ENCODE measurements around the gene DNASE1L1. TPM values are rescaled to one million over a fixed set of nuclear protein-coding genes. Genes with fewer than 3 reads are reported as not detected.
A peak's percentile ranks its signal among the peaks of the same experiment; 100 is the strongest.

Gene DNASE1L1
- polyA plus RNA-seq, 6 donors from 2014 or later: 9.5 to 23.1 (median 14.3) TPM

DNA sequence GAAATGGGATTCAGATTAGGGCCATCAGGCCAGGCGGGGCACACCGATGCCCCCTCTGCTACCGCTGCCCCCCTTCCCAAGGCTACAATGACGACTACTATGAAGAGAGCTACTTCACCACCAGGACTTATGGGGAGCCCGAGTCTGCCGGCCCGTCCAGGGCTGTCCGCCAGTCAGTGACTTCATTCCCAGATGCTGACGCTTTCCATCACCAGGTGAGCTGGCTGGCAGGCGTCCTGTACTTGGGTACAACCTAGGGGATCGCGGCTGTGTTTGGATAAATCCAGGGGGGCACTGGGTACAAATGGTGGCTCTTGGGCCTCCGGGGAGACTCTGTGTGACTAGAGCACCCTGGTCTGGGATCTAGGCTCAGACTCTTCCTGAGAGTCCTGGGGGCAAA, 28.9 kb downstream of the DNASE1L1 start:
- ATAC-seq (ENCODE audit: low read depth in 2 of 2): no peak
- DNase-seq: no peak
- H3K9me3 Mint-ChIP-seq: peaks cover 0 to 2% (median 0%) of the 10 kb centered on the region in 7 donors
- peaks cover 6 to 23% (median 20%) of the 10 kb centered on the region in 3 donors for H3K4me1 Mint-ChIP-seq
- H3K36me3 Mint-ChIP-seq: no peaks in the 10 kb centered on the region
- peak overlapping the region; percentile 71 to 92 (median 82) for H3K4me3 Mint-ChIP-seq
- no peaks in the 10 kb centered on the region for H3K27me3 Mint-ChIP-seq
- H3K27ac Mint-ChIP-seq: peak overlapping the region; percentile 85 to 96 (median 92)

- Mint-ChIP-seq H3K27ac (peak overlapping the region; percentile 85 to 96 (median 92)), H3K4me1 (peaks cover 6 to 21% (median 18%) of the 10 kb centered on the region in 3 donors), H3K36me3 (no peaks in the 10 kb centered on the region), H3K4me3 (peak overlapping the region; percentile 71 to 92 (median 82)), H3K9me3 (peaks cover 0 to 2% (median 0%) of the 10 kb centered on the region in 7 donors), H3K27me3 (no peaks in the 10 kb centered on the region)
- no peak for DNase-seq
- no peak for ATAC-seq (ENCODE audit: low read depth in 2 of 2)
Observed at GRCh38 chrX:154379569-154379951, 29.5 kb downstream of the DNASE1L1 start.

DNA sequence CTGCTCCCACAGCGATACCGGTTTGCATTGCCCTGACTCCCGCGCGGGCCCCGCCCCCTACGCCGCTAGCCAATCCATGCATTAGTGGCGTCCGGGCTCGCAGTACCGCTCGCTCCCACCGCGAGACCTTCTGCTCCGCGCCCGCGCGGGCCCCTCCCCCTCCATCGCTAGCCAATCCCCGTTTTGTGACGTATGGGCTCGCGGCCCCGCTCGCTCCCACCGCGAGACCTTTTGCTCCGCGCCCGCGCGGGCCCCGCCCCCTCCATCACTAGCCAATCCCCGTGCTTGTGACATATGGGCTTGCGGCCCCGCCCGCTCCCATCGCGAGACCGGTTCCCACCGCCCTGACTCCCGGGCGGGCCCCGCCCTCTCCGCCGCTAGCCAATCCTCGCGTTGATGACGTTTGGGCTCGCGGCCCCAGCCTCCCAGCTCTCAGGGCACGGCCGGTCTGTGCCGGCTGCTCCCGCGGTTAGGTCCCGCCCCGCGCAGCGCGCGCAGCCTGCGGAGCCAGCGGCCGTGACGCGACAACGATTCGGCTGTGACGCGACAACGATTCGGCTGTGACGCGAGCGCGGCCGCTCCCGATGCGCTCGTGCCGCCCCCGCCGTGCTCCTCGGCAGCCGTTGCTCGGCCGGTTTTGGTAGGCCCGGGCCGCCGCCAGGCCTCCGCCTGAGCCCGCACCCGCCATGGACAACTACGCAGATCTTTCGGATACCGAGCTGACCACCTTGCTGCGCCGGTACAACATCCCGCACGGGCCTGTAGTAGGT, 30.1 kb downstream of the DNASE1L1 start, which contains the start of gene EMD:
EMD (plus strand) TSS at position 497 of the 770 bp plus-strand sequence; CDS start at position 687, 190 bp downstream.
- Mint-ChIP-seq H3K4me1 (peaks cover 6 to 18% (median 15%) of the 10 kb centered on the region in 3 donors), H3K9me3 (peaks cover 0 to 2% (median 0%) of the 10 kb centered on the region in 7 donors), H3K36me3 (no peaks in the 10 kb centered on the region), H3K27ac (peak within 1 kb of the TSS; percentile 91 to 97 (median 94)), H3K27me3 (no peaks in the 10 kb centered on the region), H3K4me3 (peak within 1 kb of the TSS; percentile 71 to 92 (median 82))
- peak; percentile 74 for ATAC-seq (ENCODE audit: low read depth in 2 of 2)
- peak; percentile 95 for DNase-seq

DNA sequence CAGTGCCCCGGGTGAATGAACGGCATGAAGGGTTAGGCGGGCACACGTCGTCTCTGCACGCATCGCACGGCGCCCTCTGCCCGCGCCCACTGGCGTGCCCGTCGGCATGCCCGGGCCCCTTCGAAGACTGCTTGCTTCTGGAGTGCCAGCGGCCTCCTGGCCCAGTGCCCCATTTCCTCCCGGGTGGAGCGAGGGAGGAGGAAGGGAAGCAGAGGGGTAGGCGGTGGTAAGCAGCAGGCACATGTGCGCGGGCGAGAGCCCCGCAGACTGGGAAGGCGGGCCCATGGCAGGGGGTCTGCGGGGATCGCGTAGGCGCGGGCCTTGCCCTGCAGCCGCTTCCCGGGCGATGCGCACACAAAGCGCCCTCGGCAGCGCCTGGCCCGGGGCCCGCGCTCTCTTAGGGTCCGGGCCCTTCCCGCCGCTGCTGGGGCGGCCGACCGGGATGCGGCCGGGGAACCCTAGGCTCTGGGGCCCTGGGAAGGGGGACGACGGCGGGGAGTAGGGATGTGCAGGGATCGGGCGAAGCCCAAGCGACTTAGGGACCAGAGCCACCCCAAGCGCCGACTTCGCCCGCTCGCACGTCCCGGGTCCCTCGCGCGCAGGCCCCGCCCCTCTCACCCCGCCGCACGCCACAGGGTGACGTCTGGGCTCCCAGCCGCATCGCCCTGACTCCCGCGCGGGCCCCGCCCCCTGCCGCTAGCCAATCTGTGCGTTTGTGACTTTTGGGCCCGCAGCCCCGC, 30.8 kb downstream of the DNASE1L1 start:
- Mint-ChIP-seq H3K9me3 (peaks cover 0 to 2% (median 0%) of the 10 kb centered on the region in 7 donors), H3K36me3 (no peaks in the 10 kb centered on the region), H3K4me3 (peak overlapping the region; percentile 64 to 87 (median 78)), H3K27me3 (no peaks in the 10 kb centered on the region), H3K27ac (peak overlapping the region; percentile 75 to 97 (median 92)), H3K4me1 (peaks cover 6 to 23% (median 18%) of the 10 kb centered on the region in 3 donors)
- DNase-seq: peak; percentile 55
- peak; percentile 1 to 2 for ATAC-seq (ENCODE audit: low read depth in 2 of 2)

GRCh38 chrX:154376774-154377173, 32.3 kb downstream of the DNASE1L1 start:
- DNase-seq (no peak), ATAC-seq (ENCODE audit: low read depth in 2 of 2) (no peak)
- Mint-ChIP-seq H3K27ac (peak overlapping the region in 2 of 6 donors; percentile 2 to 91), H3K4me3 (peak overlapping the region in 2 of 8 donors; percentile 13 to 59), H3K27me3 (no peaks in the 10 kb centered on the region), H3K4me1 (peaks cover 6 to 25% (median 23%) of the 10 kb centered on the region in 3 donors), H3K9me3 (peaks cover 0 to 2% (median 0%) of the 10 kb centered on the region in 7 donors), H3K36me3 (no peaks in the 10 kb centered on the region)

GRCh38 chrX:154375156-154375504, 33.9 kb downstream of the DNASE1L1 start:
- H3K27ac Mint-ChIP-seq: peak overlapping the region in 2 of 6 donors; percentile 37 to 54
- peaks cover 6 to 15% (median 14%) of the 10 kb centered on the region in 3 donors for H3K4me1 Mint-ChIP-seq
- no peaks in the 10 kb centered on the region for H3K27me3 Mint-ChIP-seq

DNA sequence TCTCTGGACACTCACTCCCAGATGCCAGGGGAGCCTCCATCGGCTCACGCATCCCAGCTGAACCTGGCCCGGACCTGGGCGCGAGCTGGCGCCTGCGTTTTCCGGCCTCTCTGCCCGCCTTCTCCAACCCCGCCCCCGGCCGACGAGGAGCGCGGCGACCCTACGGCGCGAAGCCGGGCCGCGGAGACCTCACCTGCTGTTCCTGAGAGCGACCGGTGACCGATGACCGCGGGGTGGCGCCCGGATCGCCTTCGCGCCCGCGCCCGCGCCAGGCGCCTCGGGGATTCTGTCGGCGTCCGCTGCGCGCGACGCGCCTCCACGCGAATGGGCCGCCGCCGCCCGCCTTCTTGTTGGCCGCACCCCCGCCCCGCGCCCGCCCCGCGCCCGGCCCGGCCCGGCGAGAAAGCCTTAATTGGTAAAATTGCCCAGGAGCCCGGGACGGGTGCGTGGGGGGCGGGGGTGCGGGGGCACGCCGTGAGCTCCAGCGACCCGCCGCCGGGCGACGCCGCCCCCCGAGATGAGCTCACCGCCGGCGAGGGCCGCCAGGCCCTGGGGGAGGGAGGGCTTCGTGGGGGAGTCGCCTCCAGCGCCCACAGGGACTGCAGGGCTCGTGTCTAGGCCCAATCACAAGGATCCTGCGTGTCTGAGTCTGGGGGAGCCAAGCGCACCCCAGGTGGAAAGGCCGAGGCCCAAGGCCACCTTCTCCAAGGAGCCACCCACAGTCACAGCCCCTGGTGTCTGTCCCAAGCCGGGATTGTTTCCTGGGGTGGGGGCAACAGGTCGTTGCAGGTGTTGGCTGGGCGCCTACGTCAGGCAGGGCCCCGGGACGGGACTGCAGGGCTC, 34.5 kb downstream of the DNASE1L1 start, which contains the start of gene FLNA:
FLNA (minus strand) TSS at position 322 of the 843 bp plus-strand sequence. CDS start 3,389 bp downstream, outside the sequence.
- Mint-ChIP-seq H3K4me3 (peak within 1 kb of the TSS; percentile 35 to 86 (median 71)), H3K4me1 (peaks cover 0 to 17% (median 11%) of the 10 kb centered on the region in 3 donors), H3K9me3 (peaks cover 0 to 2% (median 0%) of the 10 kb centered on the region in 7 donors), H3K36me3 (no peaks in the 10 kb centered on the region), H3K27me3 (no peaks in the 10 kb centered on the region), H3K27ac (peak within 1 kb of the TSS in 2 of 6 donors; percentile 37 to 54)
- ATAC-seq (ENCODE audit: low read depth in 2 of 2) (no peak), DNase-seq (peak; percentile 28)

More at GRCh38 chrX:154375156-154375504, 33.9 kb downstream of the DNASE1L1 start:
- DNase-seq (no peak), ATAC-seq (ENCODE audit: low read depth in 2 of 2) (no peak)
- peak overlapping the region; percentile 10 to 62 (median 49) for H3K4me3 Mint-ChIP-seq
- H3K36me3 Mint-ChIP-seq: no peaks in the 10 kb centered on the region
- H3K9me3 Mint-ChIP-seq: peaks cover 0 to 2% (median 0%) of the 10 kb centered on the region in 7 donors

DNA sequence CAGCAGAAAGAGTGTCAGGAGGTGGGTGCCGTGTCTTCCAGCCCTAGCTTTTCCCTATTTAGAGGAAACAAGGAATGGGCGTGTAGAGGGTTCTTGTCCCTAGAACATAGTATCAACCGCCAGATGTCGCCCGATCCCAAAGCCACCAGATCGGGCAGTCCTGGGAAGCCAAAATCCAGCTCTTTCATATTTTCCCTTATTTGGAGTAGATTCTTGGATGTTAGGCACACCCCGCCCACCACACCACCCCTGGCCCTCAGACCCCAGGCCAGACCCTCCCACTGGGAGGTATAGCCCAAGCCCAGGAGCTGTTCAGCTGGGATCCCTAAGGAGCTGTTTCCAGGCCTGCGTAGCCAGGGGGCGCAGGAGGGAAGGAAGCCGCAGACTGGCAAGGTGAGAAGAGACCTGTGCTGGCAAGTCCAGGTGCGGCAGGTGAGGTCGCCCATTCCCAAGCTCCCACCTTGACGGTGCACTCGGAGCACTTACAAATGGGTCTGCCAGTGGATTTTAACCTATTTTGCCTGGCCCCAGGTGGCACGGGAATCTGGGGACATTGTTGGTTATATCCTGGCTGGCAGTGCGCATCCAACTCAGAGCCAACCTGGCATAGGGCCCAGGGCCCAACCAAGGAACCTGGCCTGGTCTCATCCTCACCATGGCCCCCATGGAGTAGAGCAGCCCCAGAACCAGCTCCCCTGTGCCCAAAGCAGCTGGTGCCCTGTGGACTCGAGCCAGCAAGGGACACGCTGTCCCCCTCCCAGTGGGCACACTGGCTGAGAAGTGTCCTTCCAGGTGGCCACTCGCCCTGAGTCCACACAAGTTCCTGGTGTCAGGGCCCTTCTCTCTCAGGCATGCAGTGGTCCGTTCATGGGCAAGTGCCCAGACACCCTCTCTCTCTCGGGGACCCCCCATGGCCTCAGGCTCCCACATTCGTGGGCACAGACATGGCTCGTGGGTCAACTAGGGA, 35.4 kb downstream of the DNASE1L1 start:
- Mint-ChIP-seq H3K9me3 (peaks cover 0 to 2% (median 0%) of the 10 kb centered on the region in 7 donors), H3K27me3 (no peaks in the 10 kb centered on the region), H3K4me3 (peak overlapping the region; percentile 35 to 86 (median 71)), H3K36me3 (no peaks in the 10 kb centered on the region), H3K4me1 (peaks cover 0 to 18% (median 11%) of the 10 kb centered on the region in 3 donors), H3K27ac (no peak overlapping the region)
- DNase-seq (no peak), ATAC-seq (ENCODE audit: low read depth in 2 of 2) (no peak)

GRCh38 chrX:154372612-154373022, 36.4 kb downstream of the DNASE1L1 start:
- no peak for ATAC-seq (ENCODE audit: low read depth in 2 of 2)
- H3K27me3 Mint-ChIP-seq: no peaks in the 10 kb centered on the region
- DNase-seq: no peak
- H3K9me3 Mint-ChIP-seq: peaks cover 0 to 2% (median 0%) of the 10 kb centered on the region in 7 donors
- peak overlapping the region in 2 of 6 donors; percentile 32 to 50 for H3K27ac Mint-ChIP-seq
- H3K4me1 Mint-ChIP-seq: peaks cover 5 to 21% (median 17%) of the 10 kb centered on the region in 3 donors
- H3K36me3 Mint-ChIP-seq: no peaks in the 10 kb centered on the region
- peak overlapping the region; percentile 44 to 85 (median 70) for H3K4me3 Mint-ChIP-seq

- Mint-ChIP-seq H3K4me1 (peaks cover 5 to 21% (median 19%) of the 10 kb centered on the region in 3 donors), H3K27ac (peak overlapping the region in 1 of 6 donors; percentile 60), H3K27me3 (no peaks in the 10 kb centered on the region), H3K36me3 (no peaks in the 10 kb centered on the region), H3K9me3 (no peaks in the 10 kb centered on the region), H3K4me3 (peak overlapping the region; percentile 33 to 93 (median 69))
- DNase-seq (no peak), ATAC-seq (ENCODE audit: low read depth in 2 of 2) (no peak)
Observed at GRCh38 chrX:154371789-154372300, 37.2 kb downstream of the DNASE1L1 start.

- ATAC-seq (ENCODE audit: low read depth in 2 of 2): peak; percentile 63 to 67
Observed at GRCh38 chrX:154371017-154371788, 37.9 kb downstream of the DNASE1L1 start.

More at GRCh38 chrX:154371017-154371788, 37.9 kb downstream of the DNASE1L1 start:
- Mint-ChIP-seq H3K36me3 (no peaks in the 10 kb centered on the region), H3K4me1 (peaks cover 5 to 22% (median 21%) of the 10 kb centered on the region in 3 donors), H3K27ac (peak overlapping the region; percentile 67 to 94 (median 89)), H3K9me3 (no peaks in the 10 kb centered on the region), H3K27me3 (no peaks in the 10 kb centered on the region), H3K4me3 (peak overlapping the region; percentile 82 to 93 (median 88))
- DNase-seq: peak; percentile 89

Measured in naive B cell (primary cell).